Upper lobe of right lung (tissue), 1 donor: Measurements from ENCODE around the gene ZNF213. TPM values are rescaled to one million over a fixed set of nuclear protein-coding genes. Genes with fewer than 3 reads are reported as not detected.
A peak's percentile ranks its signal among the peaks of the same experiment; 100 is the strongest.

Experiments
- ATAC-seq: fragments of 200-7000 bp; cut with Tn5 transposase; one replicate; pipeline ENCODE4 v1.9.1; 2020; ENCODE audit warnings: mild to moderate bottlenecking, moderate library complexity
- DNase-seq: peaks from one replicate; pipeline ENCODE4 v3.0.0-alpha.2; 2020
- H3K27ac ChIP-seq: fragments of 200-600 bp; one replicate; pipeline ENCODE4 v1.8.0; 2022
- H3K27me3 ChIP-seq: fragments of 200-600 bp; one replicate; pipeline ENCODE4 v1.8.0; 2022; ENCODE audit warnings: mild to moderate bottlenecking
- H3K36me3 ChIP-seq: fragments of 200-600 bp; one replicate; pipeline ENCODE4 v1.8.0; 2022
- H3K4me1 ChIP-seq: fragments of 200-600 bp; one replicate; pipeline ENCODE4 v1.8.0; 2022
- H3K4me3 ChIP-seq: fragments of 200-600 bp; one replicate; pipeline ENCODE4 v1.8.0; 2022; ENCODE audit warnings: mild to moderate bottlenecking
- H3K9me3 ChIP-seq: fragments of 200-600 bp; one replicate; pipeline ENCODE4 v1.8.0; 2022
- intact Hi-C: fragments of 100-400 bp; cut with DNase I; formaldehyde crosslinking; loops from one replicate; pipeline ENCODE4 v1.11.0; 2022
- total RNA-seq: library from RNA; stranded (reverse); fragmentation: NEBNext Ultra II Directional; extraction: Animal tissue kit (Norgen Biotek cat#: 25700); gene quantifications from one replicate; pipeline ENCODE4 v1.2.1, GENCODE V29; 2021
- TF ChIP-seq, protein P1 (sequence below): fragments of 200-600 bp; IDR thresholded peaks from one replicate; pipeline ENCODE4 v1.8.0; 2022; ENCODE audit warnings: antibody characterized with exemption
- donor health status: DM: no; HTN: yes; CAD: no; lungs with severe emphysema.

The ZNF213 gene
- total RNA-seq, 1 donor from 2014 or later, result 9.1 TPM

GRCh38 chr16:3171181-3171854 is 36.5 kb downstream of the ZNF213 start:
- Histone ChIP-seq H3K27me3 (peaks cover 90% of the 10 kb centered on the region), H3K4me3 (no peak overlapping the region), H3K36me3 (no peaks in the 10 kb centered on the region), H3K4me1 (peaks cover 8% of the 10 kb centered on the region), H3K9me3 (no peaks in the 10 kb centered on the region), H3K27ac (no peak overlapping the region)
- intact Hi-C loops, result no loop called here
- TF ChIP-seq, protein P1, sequence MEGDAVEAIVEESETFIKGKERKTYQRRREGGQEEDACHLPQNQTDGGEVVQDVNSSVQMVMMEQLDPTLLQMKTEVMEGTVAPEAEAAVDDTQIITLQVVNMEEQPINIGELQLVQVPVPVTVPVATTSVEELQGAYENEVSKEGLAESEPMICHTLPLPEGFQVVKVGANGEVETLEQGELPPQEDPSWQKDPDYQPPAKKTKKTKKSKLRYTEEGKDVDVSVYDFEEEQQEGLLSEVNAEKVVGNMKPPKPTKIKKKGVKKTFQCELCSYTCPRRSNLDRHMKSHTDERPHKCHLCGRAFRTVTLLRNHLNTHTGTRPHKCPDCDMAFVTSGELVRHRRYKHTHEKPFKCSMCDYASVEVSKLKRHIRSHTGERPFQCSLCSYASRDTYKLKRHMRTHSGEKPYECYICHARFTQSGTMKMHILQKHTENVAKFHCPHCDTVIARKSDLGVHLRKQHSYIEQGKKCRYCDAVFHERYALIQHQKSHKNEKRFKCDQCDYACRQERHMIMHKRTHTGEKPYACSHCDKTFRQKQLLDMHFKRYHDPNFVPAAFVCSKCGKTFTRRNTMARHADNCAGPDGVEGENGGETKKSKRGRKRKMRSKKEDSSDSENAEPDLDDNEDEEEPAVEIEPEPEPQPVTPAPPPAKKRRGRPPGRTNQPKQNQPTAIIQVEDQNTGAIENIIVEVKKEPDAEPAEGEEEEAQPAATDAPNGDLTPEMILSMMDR, result no peak
- no peak for ATAC-seq
- no peak for DNase-seq

GRCh38 chr16:3171855-3172593 is 37.2 kb downstream of the ZNF213 start:
- intact Hi-C loops, result no loop called here
- ATAC-seq (peak; percentile 31), DNase-seq (no peak)
- Histone ChIP-seq H3K4me1 (peaks cover 8% of the 10 kb centered on the region), H3K36me3 (no peaks in the 10 kb centered on the region), H3K9me3 (no peaks in the 10 kb centered on the region), H3K27me3 (peaks cover 97% of the 10 kb centered on the region), H3K4me3 (no peak overlapping the region), H3K27ac (no peak overlapping the region)
- TF ChIP-seq, protein P1, result no peak

GRCh38 chr16:3173892-3174617 is 39.2 kb downstream of the ZNF213 start:
- Histone ChIP-seq H3K27ac (no peak overlapping the region), H3K27me3 (peaks cover 97% of the 10 kb centered on the region), H3K9me3 (no peaks in the 10 kb centered on the region), H3K4me1 (peaks cover 8% of the 10 kb centered on the region), H3K4me3 (no peak overlapping the region), H3K36me3 (no peaks in the 10 kb centered on the region)
- intact Hi-C loops, result no loop called here
- DNase-seq (no peak), ATAC-seq (no peak)
- TF ChIP-seq, protein P1, result no peak

GRCh38 chr16:3174618-3175148 is 39.9 kb downstream of the ZNF213 start:
- TF ChIP-seq, protein P1, result no peak
- Histone ChIP-seq H3K4me3 (no peak overlapping the region), H3K27ac (no peak overlapping the region), H3K36me3 (no peaks in the 10 kb centered on the region), H3K4me1 (peaks cover 8% of the 10 kb centered on the region), H3K27me3 (peaks cover 97% of the 10 kb centered on the region), H3K9me3 (no peaks in the 10 kb centered on the region)
- ATAC-seq (no peak), DNase-seq (no peak)
- intact Hi-C loops, result no loop called here

- TF ChIP-seq, protein P1, result no peak
- Histone ChIP-seq H3K27ac (no peak overlapping the region), H3K4me1 (peaks cover 8% of the 10 kb centered on the region), H3K9me3 (no peaks in the 10 kb centered on the region), H3K36me3 (no peaks in the 10 kb centered on the region), H3K27me3 (peaks cover 97% of the 10 kb centered on the region), H3K4me3 (no peak overlapping the region)
- no peak for DNase-seq
- intact Hi-C loops, result no loop called here
- no peak for ATAC-seq
Measured at GRCh38 chr16:3175157-3176093, 40.6 kb downstream of the ZNF213 start.
